ENCODE results near the gene BPIFB3. TPM values are rescaled to one million over a fixed set of nuclear protein-coding genes. Genes with fewer than 3 reads are reported as not detected.

Gene BPIFB3
- total RNA-seq, 4 donors from 2014 or later: not detected

GRCh38 chr20:33083544-33084340 is 30.0 kb downstream of the BPIFB3 start:
- Histone ChIP-seq H3K4me3 (no peak overlapping the region), H3K27ac (no peak overlapping the region), H3K27me3 (no peaks in the 10 kb centered on the region), H3K9me3 (no peaks in the 10 kb centered on the region), H3K4me1 (no peaks in the 10 kb centered on the region), H3K36me3 (no peaks in the 10 kb centered on the region)
- DNase-seq: no peak
- TF ChIP-seq POLR2A (IDR thresholded peaks at IDR 0.05): no peak
- TF ChIP-seq, protein P1, sequence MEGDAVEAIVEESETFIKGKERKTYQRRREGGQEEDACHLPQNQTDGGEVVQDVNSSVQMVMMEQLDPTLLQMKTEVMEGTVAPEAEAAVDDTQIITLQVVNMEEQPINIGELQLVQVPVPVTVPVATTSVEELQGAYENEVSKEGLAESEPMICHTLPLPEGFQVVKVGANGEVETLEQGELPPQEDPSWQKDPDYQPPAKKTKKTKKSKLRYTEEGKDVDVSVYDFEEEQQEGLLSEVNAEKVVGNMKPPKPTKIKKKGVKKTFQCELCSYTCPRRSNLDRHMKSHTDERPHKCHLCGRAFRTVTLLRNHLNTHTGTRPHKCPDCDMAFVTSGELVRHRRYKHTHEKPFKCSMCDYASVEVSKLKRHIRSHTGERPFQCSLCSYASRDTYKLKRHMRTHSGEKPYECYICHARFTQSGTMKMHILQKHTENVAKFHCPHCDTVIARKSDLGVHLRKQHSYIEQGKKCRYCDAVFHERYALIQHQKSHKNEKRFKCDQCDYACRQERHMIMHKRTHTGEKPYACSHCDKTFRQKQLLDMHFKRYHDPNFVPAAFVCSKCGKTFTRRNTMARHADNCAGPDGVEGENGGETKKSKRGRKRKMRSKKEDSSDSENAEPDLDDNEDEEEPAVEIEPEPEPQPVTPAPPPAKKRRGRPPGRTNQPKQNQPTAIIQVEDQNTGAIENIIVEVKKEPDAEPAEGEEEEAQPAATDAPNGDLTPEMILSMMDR (IDR thresholded peaks at IDR 0.05): no peak

GRCh38 chr20:33084722-33085121 is 31.0 kb downstream of the BPIFB3 start:
- Histone ChIP-seq H3K9me3 (no peaks in the 10 kb centered on the region), H3K36me3 (no peaks in the 10 kb centered on the region), H3K4me3 (no peak overlapping the region), H3K27ac (no peak overlapping the region), H3K4me1 (no peaks in the 10 kb centered on the region), H3K27me3 (no peaks in the 10 kb centered on the region)
- DNase-seq: no peak
- TF ChIP-seq, protein P1 (IDR thresholded peaks at IDR 0.05): no peak
- TF ChIP-seq POLR2A (IDR thresholded peaks at IDR 0.05): no peak

DNA sequence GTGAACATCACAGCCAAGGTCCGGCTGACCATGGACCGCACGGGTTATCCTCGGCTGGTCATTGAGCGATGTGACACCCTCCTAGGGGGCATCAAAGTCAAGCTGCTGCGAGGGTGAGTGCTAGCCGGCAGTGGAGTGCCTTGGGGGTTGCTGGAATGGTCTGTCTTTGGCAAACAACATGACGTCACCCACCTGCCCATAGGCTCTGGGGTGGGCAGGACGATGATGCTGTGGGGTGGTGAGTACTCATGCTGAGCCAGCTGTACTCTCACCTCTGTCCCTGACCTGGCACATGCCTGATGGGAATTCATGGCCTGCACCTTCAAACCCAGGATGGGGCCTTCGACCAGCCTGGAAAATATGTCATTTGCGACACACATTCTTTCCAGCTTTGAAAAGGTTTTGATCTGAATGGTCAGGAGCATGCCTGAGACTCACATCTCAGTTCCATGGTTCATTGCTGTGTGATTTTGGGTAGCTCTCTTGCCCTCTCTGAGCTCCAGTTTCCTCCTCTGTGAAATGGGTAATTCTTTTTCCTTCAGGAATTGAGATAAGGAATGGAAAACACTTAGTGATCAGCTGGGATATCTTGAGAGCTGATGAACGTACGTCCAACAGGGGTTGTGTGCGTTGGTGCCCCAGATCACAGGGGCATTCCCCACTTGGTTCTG is 32.5 kb downstream of the BPIFB3 start:
- DNase-seq: no peak
- Histone ChIP-seq H3K27ac (no peak overlapping the region), H3K9me3 (no peaks in the 10 kb centered on the region), H3K4me3 (no peak overlapping the region), H3K4me1 (no peaks in the 10 kb centered on the region), H3K36me3 (no peaks in the 10 kb centered on the region), H3K27me3 (no peaks in the 10 kb centered on the region)
- no peak for TF ChIP-seq POLR2A (IDR thresholded peaks at IDR 0.05)
- TF ChIP-seq, protein P1 (IDR thresholded peaks at IDR 0.05): no peak

DNA sequence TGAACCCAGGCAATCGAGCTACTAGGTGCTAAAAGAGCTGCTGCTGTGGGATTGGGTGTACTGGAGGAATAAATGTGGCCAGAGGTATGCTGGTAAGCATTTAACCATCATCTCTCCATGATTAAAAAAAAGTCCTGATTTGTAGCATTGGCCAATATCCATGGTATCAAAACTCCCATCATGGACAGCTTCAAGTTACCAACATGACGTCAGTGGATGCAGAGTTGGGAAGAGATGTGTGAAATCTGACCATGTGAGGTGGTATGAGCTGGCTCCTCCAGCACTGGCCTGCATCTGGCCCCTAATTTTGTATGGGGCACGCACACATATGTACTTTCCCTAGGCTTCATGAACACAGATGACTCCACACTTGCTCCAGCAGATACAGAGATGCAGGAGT is 37.4 kb downstream of the BPIFB3 start:
- Histone ChIP-seq H3K27ac (no peak overlapping the region), H3K36me3 (no peaks in the 10 kb centered on the region), H3K9me3 (no peaks in the 10 kb centered on the region), H3K27me3 (no peaks in the 10 kb centered on the region), H3K4me1 (no peaks in the 10 kb centered on the region), H3K4me3 (no peak overlapping the region)
- no peak for TF ChIP-seq POLR2A (IDR thresholded peaks at IDR 0.05)
- TF ChIP-seq, protein P1 (IDR thresholded peaks at IDR 0.05): no peak
- DNase-seq: no peak

DNA sequence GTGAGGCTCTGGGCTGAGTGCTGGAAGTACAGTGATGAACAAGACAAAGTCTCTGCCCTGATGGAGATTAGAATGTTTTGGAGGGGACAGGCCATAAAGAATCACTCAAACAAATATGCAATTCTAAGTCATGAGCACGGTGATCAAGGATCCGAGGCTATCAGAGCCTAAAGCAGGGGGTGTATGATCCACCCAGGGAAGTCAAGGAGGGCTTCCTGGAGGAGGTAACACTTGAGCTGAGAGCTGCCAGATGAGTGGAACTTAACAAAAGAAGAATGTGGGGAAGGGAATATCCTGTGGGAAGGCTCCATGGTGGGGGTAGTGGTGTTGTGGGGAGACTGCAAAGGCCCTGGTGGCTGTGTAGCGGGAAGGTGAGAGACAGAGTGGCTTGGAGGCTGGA is 38.0 kb downstream of the BPIFB3 start:
- Histone ChIP-seq H3K36me3 (no peaks in the 10 kb centered on the region), H3K9me3 (no peaks in the 10 kb centered on the region), H3K4me1 (no peaks in the 10 kb centered on the region), H3K27me3 (no peaks in the 10 kb centered on the region), H3K4me3 (no peak overlapping the region), H3K27ac (no peak overlapping the region)
- no peak for TF ChIP-seq POLR2A (IDR thresholded peaks at IDR 0.05)
- TF ChIP-seq, protein P1 (IDR thresholded peaks at IDR 0.05): no peak
- no peak for DNase-seq

Measured in Peyer's patch (tissue), 4 donors.